ENCODE results near the gene PCBP3. TPM values are rescaled to one million over a fixed set of nuclear protein-coding genes. Genes with fewer than 3 reads are reported as not detected.
A peak's percentile ranks its signal among the peaks of the same experiment; 100 is the strongest.
"Not testable (repeated sequence)": the region's sequence is repeated elsewhere in the genome, so short reads cannot be mapped to it uniquely, and the experiment has no call there.

The PCBP3 gene
- total RNA-seq, 4 donors from 2014 or later: 0.47 to 5.3 (median 1.0) TPM; not detected in 1

GRCh38 chr21:45644041-45644906 lies 749 bp downstream of the PCBP3 start:
- peaks cover 0 to 85% (median 7%) of the 10 kb centered on the region in 4 donors for H3K27me3 ChIP-seq
- WGBS, 2 donors: 3 to 11% methylated on average over 27 to 35 of the region's 56 CpGs
- peak overlapping the region in 2 of 4 donors; percentile 80 to 85 for H3K27ac ChIP-seq
- H3K9me3 ChIP-seq: no peaks in the 10 kb centered on the region
- no peak for TF ChIP-seq POLR2A (IDR thresholded peaks at IDR 0.05)
- no peak for TF ChIP-seq CTCF (IDR thresholded peaks at IDR 0.05)
- H3K4me1 ChIP-seq: peaks cover 0 to 45% (median 21%) of the 10 kb centered on the region in 3 donors
- H3K4me3 ChIP-seq: peak overlapping the region; percentile 29 to 76 (median 46)
- no peak for DNase-seq
- intact Hi-C loops (cut with DNase I): no loop called here
- no peaks in the 10 kb centered on the region for H3K36me3 ChIP-seq

- no peaks in the 10 kb centered on the region for H3K9me3 ChIP-seq
- WGBS, 2 donors: 63 to 72% methylated on average over 2 of the region's 2 CpGs
- no peak overlapping the region for H3K4me3 ChIP-seq
- no peak overlapping the region for H3K27ac ChIP-seq
- no peak for TF ChIP-seq POLR2A (IDR thresholded peaks at IDR 0.05)
- no peak for TF ChIP-seq CTCF (IDR thresholded peaks at IDR 0.05)
- no peaks in the 10 kb centered on the region for H3K36me3 ChIP-seq
- H3K27me3 ChIP-seq: peaks cover 0 to 52% (median 0%) of the 10 kb centered on the region in 4 donors
- no peak for DNase-seq
- H3K4me1 ChIP-seq: no peaks in the 10 kb centered on the region
- intact Hi-C loops (cut with DNase I): no loop called here
Observed at GRCh38 chr21:45651921-45652320, 8.4 kb downstream of the PCBP3 start.

GRCh38 chr21:45655124-45655523 lies 11.6 kb downstream of the PCBP3 start:
- 20 to 22% methylated on average over 4 of the region's 4 CpGs for WGBS, 2 donors
- intact Hi-C loops (cut with DNase I): no loop called here
- TF ChIP-seq POLR2A (IDR thresholded peaks at IDR 0.05) (no peak), CTCF (IDR thresholded peaks at IDR 0.05) (no peak)
- Histone ChIP-seq H3K4me1 (no peaks in the 10 kb centered on the region), H3K27me3 (peaks cover 0 to 32% (median 0%) of the 10 kb centered on the region in 4 donors), H3K4me3 (no peak overlapping the region), H3K27ac (no peak overlapping the region), H3K9me3 (no peaks in the 10 kb centered on the region), H3K36me3 (no peaks in the 10 kb centered on the region)
- DNase-seq: no peak

GRCh38 chr21:45656114-45656513 lies 12.6 kb downstream of the PCBP3 start:
- H3K9me3 ChIP-seq; intact Hi-C loops (cut with DNase I); H3K4me1 ChIP-seq; H3K4me3 ChIP-seq; H3K36me3 ChIP-seq; DNase-seq; H3K27ac ChIP-seq: not testable (repeated sequence)
- WGBS, 2 donors: 46 to 78% methylated on average over 2 to 3 of the region's 3 CpGs
- H3K27me3 ChIP-seq: peaks cover 0 to 29% (median 0%) of the 10 kb centered on the region in 4 donors

- intact Hi-C loops (cut with DNase I); H3K36me3 ChIP-seq; H3K9me3 ChIP-seq; H3K27ac ChIP-seq; DNase-seq; H3K4me3 ChIP-seq; H3K27me3 ChIP-seq; H3K4me1 ChIP-seq: not testable (repeated sequence)
- WGBS, 2 donors: 63 to 84% methylated on average over 4 of the region's 4 CpGs
Observed at GRCh38 chr21:45661913-45662622, 18.5 kb downstream of the PCBP3 start.

GRCh38 chr21:45662623-45663245 lies 19.2 kb downstream of the PCBP3 start:
- H3K4me3 ChIP-seq; DNase-seq; intact Hi-C loops (cut with DNase I); H3K36me3 ChIP-seq; H3K27me3 ChIP-seq; H3K27ac ChIP-seq; H3K4me1 ChIP-seq: not testable (repeated sequence)
- H3K9me3 ChIP-seq: peaks cover 0 to 12% (median 3%) of the 10 kb centered on the region in 3 donors
- 90 to 92% methylated on average over 10 of the region's 10 CpGs for WGBS, 2 donors
